Trophoblast cell (in vitro differentiated cells and primary cell): Measurements from ENCODE around the gene KCNC1.

Experiments used
- DNase-seq, 2 donors: peaks; one replicate each; pipeline ENCODE4 v3.0.0-alpha.2; 2016
- H2AFZ ChIP-seq: 2 replicates; pipeline ENCODE4 v1.6.1; 2013; ENCODE audit warnings: low read length, moderate library complexity, mild to moderate bottlenecking; ENCODE audit not compliant: insufficient read depth, poor library complexity
- H2AK5ac ChIP-seq: 2 replicates; pipeline ENCODE4 v1.6.1; 2013; ENCODE audit warnings: mild to moderate bottlenecking, low read length
- H2BK120ac ChIP-seq: 2 replicates; pipeline ENCODE4 v1.6.1; 2013; ENCODE audit warnings: low read length, mild to moderate bottlenecking, moderate library complexity; ENCODE audit not compliant: insufficient read depth, poor library complexity
- H2BK12ac ChIP-seq: 2 replicates; pipeline ENCODE4 v1.6.1; 2013; ENCODE audit warnings: mild to moderate bottlenecking, low read length, moderate library complexity
- H2BK5ac ChIP-seq: 2 replicates; pipeline ENCODE4 v1.6.1; 2013; ENCODE audit warnings: low read length, low read depth, moderate library complexity, mild to moderate bottlenecking; ENCODE audit not compliant: poor library complexity
- H3K14ac ChIP-seq: 2 replicates; pipeline ENCODE4 v1.6.1; 2013; ENCODE audit warnings: mild to moderate bottlenecking, low read length
- H3K18ac ChIP-seq: 2 replicates; pipeline ENCODE4 v1.6.1; 2013; ENCODE audit warnings: mild to moderate bottlenecking, low read length
- H3K23ac ChIP-seq: 2 replicates; pipeline ENCODE4 v1.6.1; 2013; ENCODE audit warnings: low read length
- H3K27ac ChIP-seq: 2 replicates; pipeline ENCODE4 v1.5.1; 2013; ENCODE audit warnings: low read depth, mild to moderate bottlenecking, inconsistent platforms, low read length, moderate library complexity
- H3K27me3 ChIP-seq: 2 replicates; pipeline ENCODE4 v1.6.1; 2013; ENCODE audit warnings: inconsistent platforms, mild to moderate bottlenecking, low read length, moderate library complexity; ENCODE audit not compliant: insufficient read depth
- H3K36me3 ChIP-seq, 2 experiments: 1 replicate in 1 of 2; 2 replicates in 1 of 2; pipeline ENCODE4 v1.6.1; 2013; ENCODE audit warnings: low read length in 2 of 2, mild to moderate bottlenecking in 2 of 2, moderate library complexity in 1 of 2; ENCODE audit not compliant: insufficient read depth in 2 of 2, control insufficient read depth in 1 of 2
- H3K4ac ChIP-seq: 2 replicates; pipeline ENCODE4 v1.6.1; 2013; ENCODE audit warnings: low read depth, mild to moderate bottlenecking, low read length, moderate library complexity
- H3K4me1 ChIP-seq, 2 experiments: 1 replicate in 1 of 2; 2 replicates in 1 of 2; pipeline ENCODE4 v1.6.1; 2013; ENCODE audit warnings: low read length in 2 of 2, mild to moderate bottlenecking in 2 of 2, moderate library complexity in 1 of 2; ENCODE audit not compliant: insufficient read depth in 2 of 2, control insufficient read depth in 1 of 2
- H3K4me2 ChIP-seq: 2 replicates; pipeline ENCODE4 v1.6.1; 2013; ENCODE audit warnings: inconsistent platforms, mild to moderate bottlenecking, low read length, moderate library complexity
- H3K4me3 ChIP-seq: 2 replicates; pipeline ENCODE4 v1.5.1; 2013; ENCODE audit warnings: mild to moderate bottlenecking, low read depth, low read length, inconsistent platforms
- H3K79me1 ChIP-seq: one replicate; pipeline ENCODE4 v1.6.1; 2013; ENCODE audit warnings: low read length
- H3K79me2 ChIP-seq: 2 replicates; pipeline ENCODE4 v1.6.1; 2013; ENCODE audit warnings: low read length, mild to moderate bottlenecking; ENCODE audit not compliant: control insufficient read depth, insufficient read depth, poor library complexity
- H3K9ac ChIP-seq: 2 replicates; pipeline ENCODE4 v1.6.1; 2013; ENCODE audit warnings: mild to moderate bottlenecking, low read length
- H3K9me3 ChIP-seq: 2 replicates; pipeline ENCODE4 v1.6.1; 2013; ENCODE audit warnings: low read depth, mild to moderate bottlenecking, control low read depth, inconsistent platforms, low read length; ENCODE audit not compliant: insufficient read depth
- H4K12ac ChIP-seq: 2 replicates; pipeline ENCODE4 v1.6.1; 2013; ENCODE audit warnings: low read depth, mild to moderate bottlenecking, low read length, moderate library complexity
- H4K8ac ChIP-seq: 2 replicates; pipeline ENCODE4 v1.6.1; 2013; ENCODE audit warnings: low read depth, mild to moderate bottlenecking, low read length, moderate library complexity
- H4K91ac ChIP-seq: one replicate; pipeline ENCODE4 v1.6.1; 2013; ENCODE audit warnings: low read depth, mild to moderate bottlenecking, low read length, moderate library complexity
- WGBS: extraction: QIAGEN DNeasy Blood & Tissue Kit; methylation state at CpG from one replicate; pipeline ENCODE4 v1.1.7; 2013; ENCODE audit warnings: missing lambda C conversion rate; ENCODE audit not compliant: insufficient read length, insufficient coverage; ENCODE audit errors: extremely low coverage; 5-methylcytosine and 5-hydroxymethylcytosine counted together

The KCNC1 gene

GRCh38 chr11:17775035-17775348 is 40.4 kb downstream of the KCNC1 start:
- H3K36me3 ChIP-seq = no peaks in the 10 kb centered on the region
- H3K14ac ChIP-seq = no peak overlapping the region
- H2BK120ac ChIP-seq = no peak overlapping the region
- no peaks in the 10 kb centered on the region for H3K79me1 ChIP-seq
- H3K4me3 ChIP-seq = no peak overlapping the region
- DNase-seq = no peak
- no peak overlapping the region for H4K91ac ChIP-seq
- H3K9me3 ChIP-seq = no peaks in the 10 kb centered on the region
- WGBS = no CpG with 5 or more reads among the region's 3 CpGs
- no peak overlapping the region for H3K23ac ChIP-seq
- H3K27me3 ChIP-seq = no peaks in the 10 kb centered on the region
- no peaks in the 10 kb centered on the region for H3K4me1 ChIP-seq
- no peaks in the 10 kb centered on the region for H3K79me2 ChIP-seq
- H3K4ac ChIP-seq = no peak overlapping the region
- H3K4me2 ChIP-seq = no peak overlapping the region
- H2BK5ac ChIP-seq = no peak overlapping the region
- H2AFZ ChIP-seq = no peak overlapping the region
- H2BK12ac ChIP-seq = no peak overlapping the region
- no peak overlapping the region for H3K9ac ChIP-seq
- H2AK5ac ChIP-seq = no peak overlapping the region
- H3K27ac ChIP-seq = no peak overlapping the region
- H4K12ac ChIP-seq = no peak overlapping the region
- H3K18ac ChIP-seq = no peak overlapping the region
- H4K8ac ChIP-seq = no peak overlapping the region

- no peak for DNase-seq
- Histone ChIP-seq H2AFZ (no peak overlapping the region), H3K79me2 (no peaks in the 10 kb centered on the region), H3K4me2 (no peak overlapping the region), H3K23ac (no peak overlapping the region), H4K91ac (no peak overlapping the region), H3K79me1 (no peaks in the 10 kb centered on the region), H3K4me3 (no peak overlapping the region), H4K8ac (no peak overlapping the region), H4K12ac (no peak overlapping the region), H2BK12ac (no peak overlapping the region), H2BK120ac (no peak overlapping the region), H3K4ac (no peak overlapping the region), H2BK5ac (no peak overlapping the region), H3K14ac (no peak overlapping the region), H3K18ac (no peak overlapping the region), H2AK5ac (no peak overlapping the region), H3K27ac (no peak overlapping the region), H3K36me3 (no peaks in the 10 kb centered on the region), H3K9me3 (no peaks in the 10 kb centered on the region), H3K27me3 (no peaks in the 10 kb centered on the region), H3K4me1 (no peaks in the 10 kb centered on the region), H3K9ac (no peak overlapping the region)
- no CpG with 5 or more reads among the region's 18 CpGs for WGBS
Observed at GRCh38 chr11:17775507-17776211, 41.1 kb downstream of the KCNC1 start.

GRCh38 chr11:17776212-17776875 is 41.8 kb downstream of the KCNC1 start:
- Histone ChIP-seq H4K8ac (no peak overlapping the region), H2BK5ac (no peak overlapping the region), H3K18ac (no peak overlapping the region), H2AK5ac (no peak overlapping the region), H3K9me3 (no peaks in the 10 kb centered on the region), H3K4me2 (no peak overlapping the region), H3K4me1 (no peaks in the 10 kb centered on the region), H4K12ac (no peak overlapping the region), H2BK12ac (no peak overlapping the region), H3K27me3 (no peaks in the 10 kb centered on the region), H3K79me2 (no peaks in the 10 kb centered on the region), H3K14ac (no peak overlapping the region), H3K4me3 (no peak overlapping the region), H2BK120ac (no peak overlapping the region), H3K23ac (no peak overlapping the region), H3K4ac (no peak overlapping the region), H4K91ac (no peak overlapping the region), H3K27ac (no peak overlapping the region), H3K9ac (no peak overlapping the region), H2AFZ (no peak overlapping the region), H3K36me3 (no peaks in the 10 kb centered on the region), H3K79me1 (no peaks in the 10 kb centered on the region)
- no peak for DNase-seq
- WGBS = no CpG with 5 or more reads among the region's 15 CpGs

GRCh38 chr11:17777086-17777737 is 42.6 kb downstream of the KCNC1 start:
- Histone ChIP-seq H3K9me3 (no peaks in the 10 kb centered on the region), H3K27ac (no peak overlapping the region), H3K9ac (no peak overlapping the region), H2BK12ac (no peak overlapping the region), H3K18ac (no peak overlapping the region), H3K14ac (no peak overlapping the region), H3K4ac (no peak overlapping the region), H4K91ac (no peak overlapping the region), H2BK5ac (no peak overlapping the region), H3K36me3 (no peaks in the 10 kb centered on the region), H4K12ac (no peak overlapping the region), H2AFZ (no peak overlapping the region), H3K27me3 (no peaks in the 10 kb centered on the region), H4K8ac (no peak overlapping the region), H2AK5ac (no peak overlapping the region), H2BK120ac (no peak overlapping the region), H3K4me1 (no peaks in the 10 kb centered on the region), H3K4me2 (no peak overlapping the region), H3K79me1 (no peaks in the 10 kb centered on the region), H3K79me2 (no peaks in the 10 kb centered on the region), H3K4me3 (no peak overlapping the region), H3K23ac (no peak overlapping the region)
- WGBS = no CpG with 5 or more reads among the region's 16 CpGs
- DNase-seq = no peak
